Measurements from ENCODE around the gene PCDHGC3.

Gene PCDHGC3

DNA sequence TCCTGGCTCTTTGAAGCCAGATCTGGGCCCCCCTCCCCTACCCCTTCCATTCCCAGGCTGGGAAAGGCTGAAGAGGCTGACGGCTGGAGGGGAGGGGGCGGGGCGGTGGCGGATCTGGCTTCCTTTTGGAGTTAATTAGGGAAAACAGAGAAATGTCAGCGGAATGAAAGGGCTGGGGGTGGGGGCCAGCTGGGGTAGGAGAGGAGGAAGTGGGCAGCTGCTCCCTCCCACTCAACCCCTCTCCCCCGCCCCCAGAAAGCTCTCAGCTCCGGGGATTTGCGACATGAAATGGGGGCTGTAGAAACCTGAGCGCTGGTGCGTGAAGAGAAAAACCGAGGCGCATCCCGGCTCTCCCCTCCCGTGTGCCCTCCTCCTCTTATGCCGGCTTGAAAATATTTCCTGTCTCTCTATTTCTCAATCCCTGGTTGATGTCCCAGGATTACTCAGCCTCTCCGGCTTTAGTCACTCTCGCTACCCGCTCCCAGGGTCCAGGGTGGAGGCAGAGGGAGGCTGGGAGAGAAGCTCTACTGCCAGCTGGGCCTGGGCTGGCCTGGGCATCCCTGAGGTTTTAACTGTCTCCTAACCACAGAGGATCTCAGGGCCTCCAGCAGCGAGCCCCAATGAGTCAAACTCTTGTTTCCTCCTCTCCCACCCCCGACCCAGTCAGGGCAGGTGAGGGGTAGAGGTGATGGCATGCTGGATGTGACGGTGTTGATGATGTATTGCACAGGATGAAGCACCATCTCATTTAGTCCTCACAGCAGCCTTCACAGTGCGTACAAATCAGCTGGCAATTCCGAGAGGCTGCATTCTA is 33.2 kb downstream of the PCDHGC3 start:
- DNase-seq (ENCODE audit: low read depth): no peak

GRCh38 chr5:141510160-141510559 is 34.4 kb downstream of the PCDHGC3 start:
- no peak for DNase-seq (ENCODE audit: low read depth)

GRCh38 chr5:141510850-141511601 is 35.3 kb downstream of the PCDHGC3 start:
- DNase-seq (ENCODE audit: low read depth): no peak

DNA sequence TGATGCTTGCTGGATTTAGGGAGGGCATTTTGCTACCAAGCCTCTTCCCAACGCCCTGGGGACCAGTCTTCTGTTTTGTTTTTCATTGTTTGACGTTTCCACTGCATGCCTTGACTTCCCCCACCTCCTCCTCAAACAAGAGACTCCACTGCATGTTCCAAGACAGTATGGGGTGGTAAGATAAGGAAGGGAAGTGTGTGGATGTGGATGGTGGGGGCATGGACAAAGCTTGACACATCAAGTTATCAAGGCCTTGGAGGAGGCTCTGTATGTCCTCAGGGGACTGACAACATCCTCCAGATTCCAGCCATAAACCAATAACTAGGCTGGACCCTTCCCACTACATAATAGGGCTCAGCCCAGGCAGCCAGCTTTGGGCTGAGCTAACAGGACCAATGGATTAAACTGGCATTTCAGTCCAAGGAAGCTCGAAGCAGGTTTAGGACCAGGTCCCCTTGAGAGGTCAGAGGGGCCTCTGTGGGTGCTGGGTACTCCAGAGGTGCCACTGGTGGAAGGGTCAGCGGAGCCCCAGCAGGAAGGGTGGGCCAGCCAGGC is 36.1 kb downstream of the PCDHGC3 start:
- no peak for DNase-seq (ENCODE audit: low read depth)

DNA sequence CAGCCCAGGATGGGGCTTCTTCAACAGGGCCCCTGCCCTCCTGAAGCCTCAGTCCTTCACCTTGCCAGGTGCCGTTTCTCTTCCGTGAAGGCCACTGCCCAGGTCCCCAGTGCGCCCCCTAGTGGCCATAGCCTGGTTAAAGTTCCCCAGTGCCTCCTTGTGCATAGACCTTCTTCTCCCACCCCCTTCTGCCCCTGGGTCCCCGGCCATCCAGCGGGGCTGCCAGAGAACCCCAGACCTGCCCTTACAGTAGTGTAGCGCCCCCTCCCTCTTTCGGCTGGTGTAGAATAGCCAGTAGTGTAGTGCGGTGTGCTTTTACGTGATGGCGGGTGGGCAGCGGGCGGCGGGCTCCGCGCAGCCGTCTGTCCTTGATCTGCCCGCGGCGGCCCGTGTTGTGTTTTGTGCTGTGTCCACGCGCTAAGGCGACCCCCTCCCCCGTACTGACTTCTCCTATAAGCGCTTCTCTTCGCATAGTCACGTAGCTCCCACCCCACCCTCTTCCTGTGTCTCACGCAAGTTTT is 36.7 kb downstream of the PCDHGC3 start:
- DNase-seq (ENCODE audit: low read depth): peak; percentile 78

DNA sequence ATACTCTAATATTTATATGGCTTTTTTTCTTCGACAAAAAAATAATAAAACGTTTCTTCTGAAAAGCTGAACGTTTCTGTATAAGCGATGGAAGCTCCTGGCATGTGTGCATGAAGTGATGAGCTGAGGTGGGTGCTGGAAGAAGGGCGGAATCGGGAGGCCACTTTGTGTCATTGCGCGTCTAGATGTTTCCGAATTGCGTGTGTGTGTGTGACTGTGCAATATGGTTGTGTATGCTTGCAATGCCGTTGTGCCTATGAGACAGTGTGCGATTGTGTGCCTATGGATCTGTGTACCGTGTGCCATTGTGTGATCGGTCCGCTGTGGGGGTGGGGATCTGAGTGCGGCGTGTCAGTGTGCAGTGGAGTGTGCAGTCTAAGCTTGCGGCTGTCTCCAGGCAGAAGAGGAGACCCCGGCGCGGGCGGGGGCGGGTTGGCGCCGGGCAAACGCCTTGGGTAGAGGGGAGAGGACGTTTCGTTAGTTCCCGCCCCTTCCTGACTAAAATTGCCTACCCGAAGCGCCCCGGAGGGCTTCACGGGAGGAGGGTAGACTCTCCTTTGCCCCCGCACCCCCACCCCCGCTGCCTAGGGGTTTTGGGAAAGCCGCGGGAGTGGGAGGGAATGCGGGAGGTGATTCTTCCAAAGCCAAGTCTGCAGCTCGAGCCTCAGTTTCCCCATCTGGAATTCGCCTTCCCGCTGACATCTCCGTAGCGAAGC is 37.3 kb downstream of the PCDHGC3 start:
- no peak for DNase-seq (ENCODE audit: low read depth)

GRCh38 chr5:141513627-141514329 is 38.0 kb downstream of the PCDHGC3 start:
- DNase-seq (ENCODE audit: low read depth): peak; percentile 43

DNA sequence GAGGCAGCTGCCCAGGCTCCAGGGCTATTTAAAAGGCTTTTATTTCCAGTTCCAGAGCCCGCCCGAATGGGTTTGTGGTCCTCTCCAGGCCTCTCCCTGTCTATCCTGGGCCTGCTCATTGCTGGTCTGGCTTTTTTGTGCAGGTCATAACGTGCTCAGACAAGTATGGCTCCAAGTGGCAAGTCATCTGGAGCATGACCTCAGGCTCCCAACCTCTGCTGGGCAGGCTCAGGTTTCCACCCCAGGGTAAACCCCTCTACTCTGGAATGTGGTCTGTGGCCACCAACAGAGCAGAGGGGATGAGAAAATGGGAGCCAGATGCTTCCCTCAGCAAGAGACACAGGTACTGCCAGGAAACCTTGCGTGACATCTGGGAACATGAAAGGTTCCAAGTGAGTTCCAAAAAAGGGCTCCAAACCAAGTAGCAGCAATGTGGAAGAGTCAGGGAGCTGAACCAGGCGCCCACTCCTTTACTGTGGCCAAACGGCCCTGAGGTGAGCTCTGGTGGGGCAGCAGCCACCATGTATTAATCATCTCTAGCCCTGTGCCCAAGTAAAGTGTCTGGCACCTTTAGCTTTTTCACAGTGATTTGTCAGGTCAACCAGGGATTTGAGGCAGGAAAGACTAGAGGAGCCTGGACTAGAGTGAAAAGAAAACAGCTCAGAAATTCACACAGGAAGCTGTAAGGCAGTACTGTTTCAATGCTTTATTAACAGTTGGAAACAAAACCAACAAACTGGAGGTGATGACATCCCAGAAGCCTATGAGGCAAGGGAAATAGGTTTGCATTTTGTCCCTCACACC is 38.8 kb downstream of the PCDHGC3 start:
- DNase-seq (ENCODE audit: low read depth): no peak

- no peak for DNase-seq (ENCODE audit: low read depth)
These were observed 39.4 kb downstream of the PCDHGC3 start for GRCh38 chr5:141515141-141515540.

DNA sequence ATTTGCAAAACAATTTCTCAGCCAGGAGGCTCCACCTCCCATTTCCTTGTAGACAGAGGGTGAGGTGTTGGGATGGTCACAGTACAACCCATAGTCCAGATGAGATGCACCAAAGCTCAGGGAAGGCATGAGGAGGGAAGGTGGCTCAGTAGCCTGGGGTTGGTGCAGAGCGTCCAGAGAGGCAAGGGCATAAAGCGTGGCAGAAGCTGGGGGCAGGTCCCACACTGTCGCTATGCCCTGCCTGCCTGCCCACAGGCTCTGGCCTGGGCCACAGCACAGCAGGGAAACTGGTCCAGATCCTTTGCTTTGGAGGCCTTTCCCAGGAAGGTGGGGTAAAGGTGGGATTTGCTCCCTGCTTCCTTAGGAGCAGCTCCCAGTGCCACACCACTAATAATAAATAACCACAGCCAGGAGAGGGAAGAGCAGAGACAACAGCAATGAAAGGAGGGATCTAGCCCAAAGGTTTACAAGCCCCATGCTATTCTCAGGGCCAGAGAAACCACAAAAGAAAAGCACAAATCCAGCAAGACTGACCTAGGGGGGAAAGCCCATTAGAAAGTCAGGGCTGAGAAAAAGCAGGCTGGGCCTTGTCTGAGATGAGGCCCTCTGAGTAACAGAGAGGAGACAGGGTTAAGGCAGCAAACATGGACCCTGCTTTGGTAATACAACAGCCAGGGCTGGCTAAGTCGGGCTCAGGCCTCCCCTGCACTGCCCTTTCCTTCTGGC is 40.3 kb downstream of the PCDHGC3 start:
- no peak for DNase-seq (ENCODE audit: low read depth)

DNA sequence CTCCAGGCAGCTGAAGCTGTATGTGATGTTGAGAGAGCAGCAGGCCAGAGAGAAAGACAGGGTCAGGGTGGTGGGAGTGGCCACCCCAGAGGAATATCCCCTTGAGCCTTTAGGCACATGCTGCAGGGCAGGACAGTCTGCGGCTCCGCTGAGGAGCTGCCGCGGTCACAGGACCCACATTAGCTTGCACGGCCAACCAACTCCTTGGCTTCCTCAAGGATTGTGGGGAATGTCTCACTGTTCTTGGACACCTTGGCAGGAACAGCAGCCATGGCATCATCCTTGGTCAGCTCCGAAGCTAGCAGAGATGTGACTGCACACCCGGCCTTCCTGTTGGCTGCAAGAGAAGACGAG is 40.9 kb downstream of the PCDHGC3 start:
- DNase-seq (ENCODE audit: low read depth): no peak

GRCh38 chr5:141517312-141517711 is 41.5 kb downstream of the PCDHGC3 start:
- DNase-seq (ENCODE audit: low read depth): no peak

DNA sequence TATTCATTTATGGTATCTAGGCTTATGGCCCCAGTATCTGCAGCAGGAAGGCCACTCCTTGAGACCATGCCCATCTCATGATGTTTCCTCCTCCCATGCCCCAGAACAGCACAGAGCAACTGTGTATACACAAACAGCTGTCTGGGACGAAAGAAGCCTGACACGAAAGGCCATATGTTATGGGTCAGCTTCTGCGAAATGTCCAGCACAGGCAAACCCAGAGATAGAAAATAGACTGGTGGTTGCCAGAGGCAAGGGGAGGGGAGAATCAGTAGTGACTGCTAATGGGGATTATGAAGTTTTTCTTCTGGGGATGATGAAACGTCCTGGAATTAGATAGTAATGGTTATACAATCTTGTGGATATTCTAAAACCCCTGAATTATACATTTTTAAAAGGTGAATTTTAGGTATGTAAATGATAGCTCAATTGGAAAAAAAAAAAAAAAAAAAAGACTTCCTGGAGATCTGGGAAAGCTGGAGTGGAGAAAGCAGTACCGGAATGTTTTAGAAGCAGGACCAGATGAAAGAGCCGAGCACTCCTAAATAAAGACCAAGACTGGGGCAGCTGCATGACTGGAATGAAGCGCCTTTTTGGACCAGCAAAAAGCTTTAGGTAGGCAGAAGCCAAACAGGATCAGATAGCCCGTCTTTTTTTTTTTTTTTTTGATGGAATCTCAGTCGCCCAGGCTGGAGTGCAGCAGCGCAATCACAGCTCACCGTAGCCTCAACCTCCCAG is 42.3 kb downstream of the PCDHGC3 start:
- DNase-seq (ENCODE audit: low read depth): no peak

GRCh38 chr5:141518618-141519015 is 42.9 kb downstream of the PCDHGC3 start:
- no peak for DNase-seq (ENCODE audit: low read depth)

- no peak for DNase-seq (ENCODE audit: low read depth)
These were observed 44.1 kb downstream of the PCDHGC3 start for GRCh38 chr5:141519605-141520565.

DNA sequence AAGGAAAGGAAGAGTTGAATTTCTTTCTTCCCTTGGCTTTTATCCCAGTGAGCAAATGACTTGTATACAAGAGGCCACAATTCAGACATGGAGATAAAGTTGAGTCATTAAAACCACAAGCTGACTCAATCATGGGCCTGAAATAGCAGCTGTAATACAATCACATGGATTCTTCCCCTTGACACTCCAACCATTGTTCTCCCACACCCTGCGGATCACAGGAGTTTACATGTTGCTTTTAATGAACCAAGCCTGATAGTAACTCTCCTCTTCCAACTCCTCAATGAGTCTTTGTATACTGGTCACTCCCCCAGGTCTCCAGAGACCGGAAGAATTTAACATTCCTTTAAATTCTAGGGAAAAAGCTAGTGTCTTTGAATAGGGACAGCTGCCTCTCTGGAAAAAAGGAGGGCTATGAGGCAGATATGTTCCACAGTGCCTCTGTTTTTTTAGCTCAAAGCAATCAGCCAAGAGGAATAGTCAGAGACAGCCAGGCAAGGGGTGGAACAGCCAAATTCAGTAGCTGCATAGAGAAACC is 45.5 kb downstream of the PCDHGC3 start:
- DNase-seq (ENCODE audit: low read depth): no peak

DNA sequence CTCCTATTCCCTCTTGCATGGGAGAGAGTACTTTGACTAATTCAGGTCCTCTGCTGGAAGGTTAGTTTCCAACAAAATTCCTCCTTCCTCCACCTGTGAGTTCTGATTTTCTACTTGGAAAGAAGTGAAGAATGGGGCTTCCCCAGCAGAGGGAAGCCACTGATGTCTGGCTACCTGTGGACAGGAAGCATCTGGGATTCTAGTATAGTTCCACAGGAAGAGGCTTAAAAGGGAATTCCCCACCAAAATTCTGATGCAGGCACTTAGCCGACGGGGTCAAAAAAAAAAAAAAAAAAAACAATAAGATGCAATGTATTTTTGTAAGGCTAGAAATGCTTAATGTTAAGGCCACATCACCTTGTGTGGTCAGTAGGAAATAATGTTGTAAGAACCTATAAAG is 46.5 kb downstream of the PCDHGC3 start:
- no peak for DNase-seq (ENCODE audit: low read depth)

- DNase-seq (ENCODE audit: low read depth): no peak
These were observed 48.2 kb downstream of the PCDHGC3 start for GRCh38 chr5:141523991-141524390.

Data from activated T-helper 9 cell treated with anti-CD3 and anti-CD28 coated beads, Interleukin-2, amount 50 U/mL, for 16 hours (primary cell).